Tibial artery (tissue), 4 donors: ENCODE measurements around the gene DOK7.
A peak's percentile ranks its signal among the peaks of the same experiment; 100 is the strongest.

Experiments
- DNase-seq, 2 donors: peaks; one replicate each; pipeline ENCODE4 v3.0.0-alpha.2; 2019
- H3K27ac ChIP-seq, 2 donors: fragments of 200-600 bp; sonication (generic) in 1 of 2; 1 replicate in 1 of 2; 2 replicates in 1 of 2; pipeline ENCODE4 v1.5.1; 2018 to 2019; ENCODE audit warnings: mild to moderate bottlenecking in 1 of 2
- H3K27me3 ChIP-seq, 2 donors: fragments of 200-600 bp; sonication (generic) in 1 of 2; one replicate each; pipeline versions ENCODE4 v1.5.1 to v1.6.0; 2016 to 2019
- H3K36me3 ChIP-seq, 3 donors: fragments of 200-600 bp; sonication (generic) in 2 of 3; one replicate each; pipeline ENCODE4 v1.5.1; 2016 to 2019; ENCODE audit warnings: mild to moderate bottlenecking in 2 of 3
- H3K4me1 ChIP-seq, 4 donors: fragments of 200-600 bp; sonication (generic) in 2 of 4; 1 replicate in 3 of 4; 2 replicates in 1 of 4; pipeline ENCODE4 v1.5.1; 2016 to 2019
- H3K4me3 ChIP-seq, 2 donors: fragments of 200-600 bp; sonication (generic) in 1 of 2; 1 replicate in 1 of 2; 2 replicates in 1 of 2; pipeline ENCODE4 v1.5.1; 2018 to 2019; ENCODE audit warnings: mild to moderate bottlenecking in 2 of 2
- H3K9me3 ChIP-seq, 3 donors: fragments of 200-600 bp; sonication (generic) in 1 of 3; one replicate each; pipeline ENCODE4 v1.5.1; 2016 to 2019
- intact Hi-C: fragments of 100-400 bp; cut with DNase I; formaldehyde crosslinking; loops from one replicate; pipeline ENCODE4 v1.15.0; 2023; ENCODE audit warnings: low total_unique reads
- TF ChIP-seq, protein P1 (sequence below), 2 experiments: fragments of 200-600 bp in 1 of 2; fragments of 450-650 bp in 1 of 2; IDR thresholded peaks; one replicate each; pipeline ENCODE4 v1.5.1; 2017 to 2019; ENCODE audit warnings: antibody characterized with exemption in 2 of 2, mild to moderate bottlenecking in 1 of 2, moderate library complexity in 1 of 2

Gene DOK7

DNA sequence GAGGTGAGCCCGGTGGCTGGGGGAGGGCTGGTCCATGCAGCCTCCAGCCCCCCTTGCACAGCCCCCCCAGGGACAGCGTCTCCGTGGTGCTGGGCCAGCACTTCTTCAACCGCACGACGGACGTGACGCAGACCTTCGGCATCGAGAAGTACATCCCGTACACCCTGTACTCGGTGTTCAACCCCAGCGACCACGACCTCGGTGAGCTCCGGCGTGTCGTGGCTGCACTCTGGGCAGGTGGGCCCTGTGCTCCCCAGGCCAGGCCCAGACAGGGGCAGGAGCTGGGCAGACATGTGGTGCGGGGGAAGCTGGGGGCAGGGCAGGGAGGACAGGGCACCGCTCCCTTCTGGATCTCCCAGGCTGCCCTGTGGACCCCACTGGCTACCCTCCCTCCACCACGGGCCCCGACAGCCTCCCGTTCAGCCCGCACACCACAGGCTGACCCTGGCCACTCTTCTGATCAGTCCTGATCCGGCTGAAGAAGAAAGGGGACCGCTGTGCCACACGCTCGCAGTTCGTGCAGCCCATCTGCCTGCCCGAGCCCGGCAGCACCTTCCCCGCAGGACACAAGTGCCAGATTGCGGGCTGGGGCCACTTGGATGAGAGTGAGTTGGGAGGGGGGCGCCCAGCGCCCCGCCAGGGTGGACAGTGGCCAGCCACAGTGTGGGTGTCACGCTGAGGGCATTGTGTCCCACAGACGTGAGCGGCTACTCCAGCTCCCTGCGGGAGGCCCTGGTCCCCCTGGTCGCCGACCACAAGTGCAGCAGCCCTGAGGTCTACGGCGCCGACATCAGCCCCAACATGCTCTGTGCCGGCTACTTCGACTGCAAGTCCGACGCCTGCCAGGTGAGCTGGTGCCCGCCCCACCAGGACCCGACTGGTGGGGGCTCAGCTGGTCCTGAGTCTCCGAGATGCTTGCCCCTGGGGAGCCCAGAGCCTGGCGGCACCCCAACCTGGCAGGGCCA lies 15.4 kb upstream of the DOK7 start:
- H3K9me3 ChIP-seq, result no peaks in the 10 kb centered on the region
- H3K27me3 ChIP-seq, result no peaks in the 10 kb centered on the region
- H3K36me3 ChIP-seq, result no peaks in the 10 kb centered on the region
- TF ChIP-seq, protein P1, sequence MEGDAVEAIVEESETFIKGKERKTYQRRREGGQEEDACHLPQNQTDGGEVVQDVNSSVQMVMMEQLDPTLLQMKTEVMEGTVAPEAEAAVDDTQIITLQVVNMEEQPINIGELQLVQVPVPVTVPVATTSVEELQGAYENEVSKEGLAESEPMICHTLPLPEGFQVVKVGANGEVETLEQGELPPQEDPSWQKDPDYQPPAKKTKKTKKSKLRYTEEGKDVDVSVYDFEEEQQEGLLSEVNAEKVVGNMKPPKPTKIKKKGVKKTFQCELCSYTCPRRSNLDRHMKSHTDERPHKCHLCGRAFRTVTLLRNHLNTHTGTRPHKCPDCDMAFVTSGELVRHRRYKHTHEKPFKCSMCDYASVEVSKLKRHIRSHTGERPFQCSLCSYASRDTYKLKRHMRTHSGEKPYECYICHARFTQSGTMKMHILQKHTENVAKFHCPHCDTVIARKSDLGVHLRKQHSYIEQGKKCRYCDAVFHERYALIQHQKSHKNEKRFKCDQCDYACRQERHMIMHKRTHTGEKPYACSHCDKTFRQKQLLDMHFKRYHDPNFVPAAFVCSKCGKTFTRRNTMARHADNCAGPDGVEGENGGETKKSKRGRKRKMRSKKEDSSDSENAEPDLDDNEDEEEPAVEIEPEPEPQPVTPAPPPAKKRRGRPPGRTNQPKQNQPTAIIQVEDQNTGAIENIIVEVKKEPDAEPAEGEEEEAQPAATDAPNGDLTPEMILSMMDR (IDR thresholded peaks at IDR 0.05), result no peak
- H3K4me3 ChIP-seq, result no peak overlapping the region
- DNase-seq, result no peak
- no peak overlapping the region for H3K27ac ChIP-seq
- intact Hi-C loops, result loop anchor here (10.0 kb wide), 2 partner anchors 253 to 343 kb away; no protein-coding TSS in a partner anchor
- peaks cover 0 to 16% (median 9%) of the 10 kb centered on the region in 4 donors for H3K4me1 ChIP-seq

DNA sequence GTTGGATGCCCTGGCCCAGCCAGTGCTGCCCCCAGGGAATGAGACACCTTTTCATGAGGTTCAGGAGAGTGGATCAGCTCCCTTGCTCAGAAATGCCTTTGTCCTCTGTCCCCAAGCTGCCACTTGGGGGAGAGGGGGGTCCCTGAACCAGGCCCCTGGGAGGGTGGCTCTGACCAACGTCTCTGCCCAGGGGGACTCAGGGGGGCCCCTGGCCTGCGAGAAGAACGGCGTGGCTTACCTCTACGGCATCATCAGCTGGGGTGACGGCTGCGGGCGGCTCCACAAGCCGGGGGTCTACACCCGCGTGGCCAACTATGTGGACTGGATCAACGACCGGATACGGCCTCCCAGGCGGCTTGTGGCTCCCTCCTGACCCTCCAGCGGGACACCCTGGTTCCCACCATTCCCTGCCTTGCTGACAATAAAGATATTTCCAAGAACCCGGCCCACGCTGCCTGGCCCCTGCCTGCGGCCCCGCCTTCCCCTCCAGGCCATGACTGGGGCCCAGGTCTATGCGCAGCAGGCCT lies 14.0 kb upstream of the DOK7 start:
- intact Hi-C loops, result loop anchor here (10.0 kb wide), 2 partner anchors 254 to 344 kb away; no protein-coding TSS in a partner anchor

DNA sequence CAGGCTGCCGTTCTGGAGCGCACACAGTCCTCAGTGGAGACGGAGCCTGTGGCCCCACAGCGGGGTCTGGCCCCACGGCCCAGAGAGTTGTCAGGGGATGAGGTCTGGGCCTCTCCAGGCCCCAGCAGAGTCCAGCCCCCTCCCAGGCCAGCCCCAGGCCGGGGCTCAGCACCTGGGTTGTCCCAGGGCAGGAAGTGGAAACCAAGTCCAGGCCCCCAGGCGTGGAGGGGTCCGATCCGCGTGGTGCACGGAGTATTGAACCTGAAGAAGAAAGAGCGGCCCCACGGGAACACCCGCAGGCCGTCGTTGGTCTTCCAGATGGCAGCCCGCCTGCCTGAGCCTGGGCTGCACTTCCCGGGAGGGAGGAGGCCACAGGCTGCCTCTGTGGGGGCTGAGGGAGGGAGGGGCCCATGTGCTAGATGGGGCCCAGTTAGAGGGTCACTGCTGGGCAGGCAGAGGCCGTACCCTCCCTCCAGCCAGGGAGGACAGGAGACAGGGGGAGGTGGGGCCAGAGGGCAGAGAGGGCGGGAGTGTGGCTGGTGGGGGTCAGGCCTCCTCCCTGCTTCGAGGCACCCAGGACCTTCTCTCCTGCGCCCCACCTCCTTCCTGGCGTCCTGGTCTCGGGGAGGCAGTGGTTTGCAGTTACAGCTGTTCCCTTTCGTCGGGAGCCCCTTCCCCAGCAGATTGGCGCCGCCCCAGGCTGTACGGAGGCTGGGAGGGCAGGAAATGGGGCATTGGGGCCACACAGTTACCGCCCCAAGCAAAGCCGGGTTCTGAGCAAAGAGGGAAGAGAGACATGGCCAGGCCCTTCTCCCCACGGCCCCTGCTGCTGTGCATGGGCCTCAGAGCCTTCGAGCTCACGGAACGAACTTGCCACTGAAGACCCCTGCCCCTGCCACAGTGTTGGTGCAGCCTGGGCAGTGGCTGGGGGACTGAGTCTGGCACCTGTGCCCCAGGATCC lies 13.3 kb upstream of the DOK7 start:
- DNase-seq, result no peak
- no peaks in the 10 kb centered on the region for H3K27me3 ChIP-seq
- no peak overlapping the region for H3K27ac ChIP-seq
- no peak overlapping the region for H3K4me3 ChIP-seq
- no peaks in the 10 kb centered on the region for H3K36me3 ChIP-seq
- H3K4me1 ChIP-seq, result peaks cover 0 to 12% (median 4%) of the 10 kb centered on the region in 4 donors
- intact Hi-C loops, result loop anchor here (10.0 kb wide), 2 partner anchors 255 to 345 kb away; no protein-coding TSS in a partner anchor
- H3K9me3 ChIP-seq, result peaks cover 0 to 2% (median 2%) of the 10 kb centered on the region in 3 donors
- TF ChIP-seq, protein P1 (IDR thresholded peaks at IDR 0.05), result no peak

More for the DNA sequence above, 14.0 kb upstream of the DOK7 start:
- Histone ChIP-seq H3K36me3 (no peaks in the 10 kb centered on the region), H3K27ac (no peak overlapping the region), H3K4me3 (no peak overlapping the region), H3K27me3 (no peaks in the 10 kb centered on the region), H3K4me1 (peaks cover 0 to 12% (median 4%) of the 10 kb centered on the region in 4 donors), H3K9me3 (no peaks in the 10 kb centered on the region)
- TF ChIP-seq, protein P1 (IDR thresholded peaks at IDR 0.05), result no peak
- no peak for DNase-seq

DNA sequence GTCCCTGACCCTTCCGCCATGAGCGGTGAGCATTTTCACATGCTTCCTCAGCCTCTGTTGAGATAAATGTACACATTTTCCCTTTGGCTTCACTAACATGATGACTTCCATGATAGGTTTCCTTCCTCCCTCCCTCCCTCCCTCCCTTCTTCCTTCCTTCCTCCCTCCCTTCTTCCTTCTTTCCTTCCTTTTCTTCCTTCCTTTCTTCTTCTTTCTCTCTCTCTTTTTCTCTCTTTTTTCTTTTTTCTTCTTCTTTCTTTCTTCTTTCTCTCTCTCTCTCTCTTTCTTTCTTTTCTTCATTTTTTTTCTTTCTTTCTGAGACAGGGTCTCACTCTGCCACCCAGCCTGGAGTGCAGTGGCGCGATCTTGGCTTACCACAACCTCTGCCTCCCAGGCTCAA lies 12.5 kb upstream of the DOK7 start:
- peaks cover 0 to 12% (median 4%) of the 10 kb centered on the region in 4 donors for H3K4me1 ChIP-seq
- no peaks in the 10 kb centered on the region for H3K36me3 ChIP-seq
- no peaks in the 10 kb centered on the region for H3K27me3 ChIP-seq
- H3K27ac ChIP-seq, result no peak overlapping the region
- peaks cover 0 to 10% (median 10%) of the 10 kb centered on the region in 3 donors for H3K9me3 ChIP-seq
- no peak for DNase-seq
- TF ChIP-seq, protein P1 (IDR thresholded peaks at IDR 0.05), result no peak
- H3K4me3 ChIP-seq, result no peak overlapping the region
- intact Hi-C loops, result no loop called here

DNA sequence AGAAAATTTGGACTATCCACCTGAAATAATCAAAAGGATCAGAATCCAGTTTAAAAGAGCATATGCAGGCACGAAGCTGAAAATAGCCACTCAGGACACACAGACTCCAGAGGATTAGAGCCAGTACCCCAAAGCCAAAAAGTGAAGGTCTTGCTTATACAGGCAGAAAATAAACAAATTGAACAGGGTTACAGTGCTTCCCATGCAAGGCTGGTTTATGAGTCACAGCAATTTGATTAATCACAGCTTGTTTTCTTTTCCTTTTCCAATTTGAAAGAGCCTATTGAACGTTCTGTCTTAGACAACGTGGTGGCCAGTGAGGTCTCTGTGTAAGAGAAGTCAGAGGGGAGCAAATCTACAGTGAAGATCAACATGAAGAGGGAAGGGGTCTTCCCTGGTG lies 11.2 kb upstream of the DOK7 start:
- intact Hi-C loops, result no loop called here
- DNase-seq, result no peak
- Histone ChIP-seq H3K27me3 (no peaks in the 10 kb centered on the region), H3K36me3 (no peaks in the 10 kb centered on the region), H3K9me3 (peaks cover 0 to 21% (median 12%) of the 10 kb centered on the region in 3 donors), H3K4me3 (no peak overlapping the region), H3K4me1 (peaks cover 0 to 12% (median 4%) of the 10 kb centered on the region in 4 donors), H3K27ac (peak overlapping the region in 1 of 2 donors; percentile 13)
- TF ChIP-seq, protein P1 (IDR thresholded peaks at IDR 0.05), result no peak
